AG04450 (cell line): ENCODE results near the gene RALGPS1. TPM values are rescaled to one million over a fixed set of nuclear protein-coding genes. Genes with fewer than 3 reads are reported as not detected.

ENCODE experiments used
- CTCF ChIA-PET: fragments of 300-600, 350-600 bp; formaldehyde crosslinking; extraction: SDS; loops from one replicate; lab custom pipeline; 2022; ENCODE audit warnings: antibody characterized with exemption, inconsistent platforms; lab: Charles Lee
- POLR2A ChIA-PET: fragments of 350-600 bp; formaldehyde crosslinking; extraction: SDS; loops from one replicate; lab custom pipeline; 2021; ENCODE audit warnings: antibody characterized with exemption, inconsistent platforms; lab: Yijun Ruan, JAX
- DNase-seq: peaks from one replicate; pipeline ENCODE4 v3.0.0-alpha.2; 2011; ENCODE audit warnings: low read depth, low spot score
- H3K27ac ChIP-seq: one replicate; pipeline ENCODE4 v1.5.1; 2012; ENCODE audit warnings: low read depth, low read length, control low read depth
- H3K27me3 ChIP-seq: one replicate; pipeline ENCODE4 v1.6.0; 2012; ENCODE audit warnings: low read length; ENCODE audit not compliant: control insufficient read depth, insufficient read depth
- H3K4me3 ChIP-seq: 2 replicates; pipeline ENCODE4 v1.5.1; 2011; ENCODE audit warnings: mild to moderate bottlenecking, low read depth, low read length, control low read depth
- H3K9me3 ChIP-seq: 2 replicates; pipeline ENCODE4 v1.5.1; 2012; ENCODE audit warnings: low read length; ENCODE audit not compliant: control insufficient read depth, insufficient read depth
- polyA plus RNA-seq: library from polyadenylated mRNA; depleted of rRNA; stranded (reverse); fragments of >200 nt; gene quantifications from 2 replicates; pipeline ENCODE4 v1.2.3, GENCODE V29; 2011
- TF ChIP-seq, protein P1 (sequence below): IDR thresholded peaks from 2 replicates; pipeline ENCODE4 v1.5.1; 2011; ENCODE audit warnings: low read depth, low read length, control low read depth, inconsistent platforms

The RALGPS1 gene
- polyA plus RNA-seq, 1 experiment: 4.6 TPM

DNA sequence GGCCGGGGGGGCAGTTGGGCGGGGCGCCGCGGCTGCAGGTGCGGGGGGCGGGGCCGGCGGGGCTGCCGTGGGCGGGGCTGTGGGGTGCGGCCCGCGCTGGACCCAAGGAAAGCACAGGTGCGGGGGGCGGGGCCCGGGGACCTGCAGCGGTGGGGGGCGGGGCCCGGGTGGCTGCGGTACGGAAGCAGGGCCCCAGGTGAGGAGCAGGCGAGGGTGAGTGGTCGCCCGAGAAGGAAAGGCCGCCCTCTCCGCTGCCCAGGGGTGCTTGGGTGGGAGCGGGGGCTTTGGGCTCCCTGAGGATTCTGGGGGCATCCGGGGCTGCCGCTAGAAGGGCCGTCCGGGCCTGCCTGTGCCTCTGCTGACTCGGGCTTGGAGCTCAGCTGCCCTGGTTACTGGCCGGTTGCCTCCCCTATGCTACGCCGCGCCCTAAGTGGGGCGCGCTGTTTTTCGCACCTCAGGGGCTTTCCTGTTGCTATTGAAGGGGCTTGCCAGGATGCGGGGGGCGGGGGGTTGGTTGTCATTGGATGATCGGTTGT is 767 bp downstream of the RALGPS1 start:
- no peak for DNase-seq
- ChIA-PET POLR2A (no interaction called here), CTCF (interaction anchor here (0.7 to 1.0 kb wide), 3 partner anchors 13 to 300 kb away, joined by 3 to 6 read pairs (median 3); no protein-coding TSS in a partner anchor)
- Histone ChIP-seq H3K27ac (no peak overlapping the region), H3K27me3 (peaks cover 10% of the 10 kb centered on the region), H3K9me3 (no peaks in the 10 kb centered on the region), H3K4me3 (peak overlapping the region; percentile 51)
- TF ChIP-seq, protein P1, sequence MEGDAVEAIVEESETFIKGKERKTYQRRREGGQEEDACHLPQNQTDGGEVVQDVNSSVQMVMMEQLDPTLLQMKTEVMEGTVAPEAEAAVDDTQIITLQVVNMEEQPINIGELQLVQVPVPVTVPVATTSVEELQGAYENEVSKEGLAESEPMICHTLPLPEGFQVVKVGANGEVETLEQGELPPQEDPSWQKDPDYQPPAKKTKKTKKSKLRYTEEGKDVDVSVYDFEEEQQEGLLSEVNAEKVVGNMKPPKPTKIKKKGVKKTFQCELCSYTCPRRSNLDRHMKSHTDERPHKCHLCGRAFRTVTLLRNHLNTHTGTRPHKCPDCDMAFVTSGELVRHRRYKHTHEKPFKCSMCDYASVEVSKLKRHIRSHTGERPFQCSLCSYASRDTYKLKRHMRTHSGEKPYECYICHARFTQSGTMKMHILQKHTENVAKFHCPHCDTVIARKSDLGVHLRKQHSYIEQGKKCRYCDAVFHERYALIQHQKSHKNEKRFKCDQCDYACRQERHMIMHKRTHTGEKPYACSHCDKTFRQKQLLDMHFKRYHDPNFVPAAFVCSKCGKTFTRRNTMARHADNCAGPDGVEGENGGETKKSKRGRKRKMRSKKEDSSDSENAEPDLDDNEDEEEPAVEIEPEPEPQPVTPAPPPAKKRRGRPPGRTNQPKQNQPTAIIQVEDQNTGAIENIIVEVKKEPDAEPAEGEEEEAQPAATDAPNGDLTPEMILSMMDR: no peak

DNA sequence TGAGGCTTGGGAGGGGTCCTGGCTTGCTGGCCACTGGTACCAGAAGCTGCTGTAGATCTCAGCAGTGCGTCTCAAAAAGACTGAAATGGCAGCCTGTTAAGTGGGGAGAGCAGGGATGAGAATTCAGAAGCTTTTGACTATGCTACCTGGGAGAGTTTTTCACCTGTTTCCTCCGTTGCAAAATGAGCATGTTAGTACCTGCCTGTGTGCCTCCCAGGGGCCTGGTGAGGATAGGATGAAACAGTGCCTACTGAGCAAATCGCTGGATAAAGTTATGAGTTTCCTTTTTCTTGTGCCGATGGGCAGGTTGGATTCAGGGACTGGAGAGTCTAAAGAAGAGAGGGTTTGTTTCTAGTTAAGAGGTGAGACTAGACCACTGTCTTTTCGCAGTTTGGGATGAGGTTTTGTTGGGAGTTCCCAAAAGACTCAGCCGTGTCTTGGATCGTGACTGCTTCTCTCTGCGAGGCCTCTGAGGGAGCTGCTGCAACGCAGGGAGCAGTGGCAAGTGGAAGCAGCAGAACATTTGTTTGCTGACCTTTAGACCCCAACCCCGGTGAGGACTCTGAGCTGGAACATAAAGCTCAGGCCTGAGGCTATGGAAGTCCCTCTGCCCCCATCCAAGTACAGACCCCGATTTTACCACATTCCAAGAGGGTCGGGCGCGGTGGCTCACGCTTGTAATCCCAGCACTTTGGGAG is 1.4 kb downstream of the RALGPS1 start:
- Histone ChIP-seq H3K27ac (no peak overlapping the region), H3K9me3 (no peaks in the 10 kb centered on the region), H3K27me3 (peaks cover 11% of the 10 kb centered on the region), H3K4me3 (peak overlapping the region; percentile 51)
- no peak for DNase-seq
- ChIA-PET POLR2A (no interaction called here), CTCF (interaction anchor here (0.7 kb wide), 1 partner anchor 12 kb away, joined by 6 read pairs; no protein-coding TSS in a partner anchor)
- TF ChIP-seq, protein P1: no peak

DNA sequence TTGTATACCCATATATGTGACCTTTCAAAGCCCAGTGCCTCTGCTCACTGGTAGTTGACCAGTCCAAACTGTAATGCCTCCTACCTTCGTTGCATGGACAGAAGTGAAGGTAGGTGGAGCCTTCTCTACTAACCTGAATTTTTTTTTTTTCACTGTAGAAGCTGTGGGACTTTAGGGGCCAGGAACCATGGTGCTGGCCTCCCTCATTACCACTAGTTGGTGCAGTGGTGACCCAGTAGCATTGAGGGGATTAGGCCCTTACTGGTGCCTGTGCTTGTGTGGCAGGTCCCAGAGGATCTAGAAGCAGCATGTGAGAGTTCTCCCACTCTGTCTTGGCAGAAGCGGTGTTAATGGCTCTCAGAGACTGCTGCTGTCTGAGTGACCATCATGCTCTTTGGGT is 2.3 kb downstream of the RALGPS1 start:
- H3K27ac ChIP-seq: no peak overlapping the region
- no peaks in the 10 kb centered on the region for H3K9me3 ChIP-seq
- POLR2A ChIA-PET: no interaction called here
- TF ChIP-seq, protein P1: no peak
- CTCF ChIA-PET: no interaction called here
- H3K4me3 ChIP-seq: no peak overlapping the region
- no peak for DNase-seq
- peaks cover 9% of the 10 kb centered on the region for H3K27me3 ChIP-seq

DNA sequence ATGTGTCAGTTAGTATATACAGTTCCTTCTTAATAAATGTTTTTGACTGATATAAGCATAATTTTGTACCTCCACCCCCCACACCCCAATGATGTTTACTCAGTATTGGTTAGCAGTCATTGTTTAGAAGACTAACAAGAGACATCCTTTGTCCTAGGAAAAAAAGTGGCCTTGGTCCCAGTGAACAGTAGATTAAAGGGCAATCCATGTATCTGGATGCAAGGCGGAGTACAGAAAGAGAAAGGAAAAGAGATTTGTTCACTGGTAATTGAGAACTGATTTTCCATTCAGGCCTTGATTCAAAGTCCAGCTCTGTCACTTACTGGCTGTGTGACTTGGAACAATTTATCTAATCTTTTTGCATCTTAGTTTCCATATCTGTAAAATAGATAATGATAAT is 4.6 kb downstream of the RALGPS1 start:
- no peak overlapping the region for H3K27ac ChIP-seq
- DNase-seq: no peak
- H3K27me3 ChIP-seq: peaks cover 9% of the 10 kb centered on the region
- H3K9me3 ChIP-seq: no peaks in the 10 kb centered on the region
- no peak overlapping the region for H3K4me3 ChIP-seq
- TF ChIP-seq, protein P1: no peak
- ChIA-PET CTCF (interaction anchor here (0.6 kb wide), 1 partner anchor 270 kb away, joined by 3 read pairs; no protein-coding TSS in a partner anchor), POLR2A (no interaction called here)

DNA sequence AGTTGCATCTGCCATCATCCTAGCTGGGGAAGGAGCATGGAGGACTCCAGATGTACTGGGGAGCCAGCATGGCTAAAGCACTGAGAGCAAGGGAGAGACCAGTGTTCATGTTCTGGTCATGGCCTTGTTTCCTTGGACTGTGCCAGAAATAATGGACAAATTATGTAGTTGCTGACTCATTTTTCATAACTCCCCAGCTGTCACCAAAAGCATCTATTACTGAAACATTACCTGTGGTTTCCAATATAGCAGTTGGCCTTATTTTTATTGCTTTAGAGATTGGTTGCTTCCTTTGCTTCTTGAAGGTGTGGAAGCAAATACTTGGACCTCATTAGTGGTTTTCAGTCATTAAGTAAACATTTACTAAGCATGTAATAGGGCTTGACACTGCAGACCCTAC is 11.3 kb downstream of the RALGPS1 start:
- CTCF ChIA-PET: interaction anchor here (2.0 kb wide), 1 partner anchor 15 kb away, joined by 9 read pairs; no protein-coding TSS in a partner anchor
- DNase-seq: no peak

More for the DNA sequence above, 11.3 kb downstream of the RALGPS1 start:
- Histone ChIP-seq H3K9me3 (no peaks in the 10 kb centered on the region), H3K4me3 (no peak overlapping the region), H3K27ac (no peak overlapping the region), H3K27me3 (peaks cover 9% of the 10 kb centered on the region)
- TF ChIP-seq, protein P1: no peak
- POLR2A ChIA-PET: no interaction called here
